Choroid plexus epithelial cell (primary cell): Measurements from ENCODE around the gene USP33.
"Not testable (repeated sequence)": the region's sequence is repeated elsewhere in the genome, so short reads cannot be mapped to it uniquely, and the experiment has no call there.

Source experiments
- DNase-seq: peaks from one replicate; pipeline ENCODE4 v3.0.0-alpha.2; 2010; ENCODE audit warnings: low read depth
- H3K4me3 ChIP-seq: 2 replicates; pipeline ENCODE4 v1.5.1; 2011; ENCODE audit warnings: low read depth, mild to moderate bottlenecking, control low read depth, low read length, moderate library complexity
- TF ChIP-seq, protein P1 (sequence below): conservative IDR thresholded peaks from 2 replicates; pipeline ENCODE4 v1.5.1; 2011; ENCODE audit warnings: low read depth, mild to moderate bottlenecking, control low read depth, inconsistent platforms, low read length, moderate library complexity

USP33 gene

DNA sequence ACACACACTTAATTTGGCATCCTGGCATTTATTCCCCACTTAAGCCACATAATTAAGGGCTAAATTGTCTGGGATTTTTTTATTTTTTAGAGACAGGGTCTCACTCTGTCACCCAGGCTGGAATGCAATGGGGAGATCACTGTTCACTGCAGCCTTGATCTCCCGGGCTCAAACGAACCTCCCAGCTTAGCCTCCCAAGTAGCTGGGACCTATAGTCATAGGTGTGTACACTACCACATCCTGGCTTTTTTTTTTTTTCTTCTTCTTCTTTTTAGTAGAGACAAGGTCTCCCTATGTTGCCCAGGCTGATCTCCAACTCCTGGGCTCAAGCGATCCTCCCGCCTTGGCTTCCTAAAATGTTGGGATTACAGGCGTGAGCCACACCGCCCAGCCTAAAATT is 101.4 kb downstream of the USP33 start:
- TF ChIP-seq, protein P1, sequence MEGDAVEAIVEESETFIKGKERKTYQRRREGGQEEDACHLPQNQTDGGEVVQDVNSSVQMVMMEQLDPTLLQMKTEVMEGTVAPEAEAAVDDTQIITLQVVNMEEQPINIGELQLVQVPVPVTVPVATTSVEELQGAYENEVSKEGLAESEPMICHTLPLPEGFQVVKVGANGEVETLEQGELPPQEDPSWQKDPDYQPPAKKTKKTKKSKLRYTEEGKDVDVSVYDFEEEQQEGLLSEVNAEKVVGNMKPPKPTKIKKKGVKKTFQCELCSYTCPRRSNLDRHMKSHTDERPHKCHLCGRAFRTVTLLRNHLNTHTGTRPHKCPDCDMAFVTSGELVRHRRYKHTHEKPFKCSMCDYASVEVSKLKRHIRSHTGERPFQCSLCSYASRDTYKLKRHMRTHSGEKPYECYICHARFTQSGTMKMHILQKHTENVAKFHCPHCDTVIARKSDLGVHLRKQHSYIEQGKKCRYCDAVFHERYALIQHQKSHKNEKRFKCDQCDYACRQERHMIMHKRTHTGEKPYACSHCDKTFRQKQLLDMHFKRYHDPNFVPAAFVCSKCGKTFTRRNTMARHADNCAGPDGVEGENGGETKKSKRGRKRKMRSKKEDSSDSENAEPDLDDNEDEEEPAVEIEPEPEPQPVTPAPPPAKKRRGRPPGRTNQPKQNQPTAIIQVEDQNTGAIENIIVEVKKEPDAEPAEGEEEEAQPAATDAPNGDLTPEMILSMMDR = no peak
- no peak for DNase-seq
- no peak overlapping the region for H3K4me3 ChIP-seq

DNA sequence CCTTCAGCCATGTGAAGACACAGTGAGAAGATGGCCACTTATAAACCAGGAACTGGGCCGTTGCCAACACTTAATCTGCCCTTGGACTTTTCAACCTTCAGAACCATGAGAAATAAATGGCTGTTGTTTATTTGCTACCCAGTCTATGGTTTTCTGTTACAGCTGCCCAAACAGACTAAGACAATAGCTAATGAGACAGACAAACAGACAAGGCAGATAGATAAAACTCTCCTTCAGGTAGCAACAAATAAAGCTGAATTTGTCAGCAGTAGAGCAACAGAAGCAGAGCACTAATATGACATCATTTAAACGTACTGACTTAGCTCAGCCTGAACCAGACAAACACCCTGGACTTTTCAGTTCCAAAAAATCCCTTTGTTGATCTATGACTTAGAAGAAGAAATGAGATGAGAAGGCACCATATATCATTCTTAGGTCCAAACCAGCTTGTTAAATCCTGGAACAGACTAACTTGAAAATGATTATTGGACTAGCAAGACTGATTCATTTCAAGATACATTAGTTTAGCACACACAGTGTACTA is 104.1 kb downstream of the USP33 start:
- H3K4me3 ChIP-seq = no peak overlapping the region
- DNase-seq = peak; percentile 18

DNA sequence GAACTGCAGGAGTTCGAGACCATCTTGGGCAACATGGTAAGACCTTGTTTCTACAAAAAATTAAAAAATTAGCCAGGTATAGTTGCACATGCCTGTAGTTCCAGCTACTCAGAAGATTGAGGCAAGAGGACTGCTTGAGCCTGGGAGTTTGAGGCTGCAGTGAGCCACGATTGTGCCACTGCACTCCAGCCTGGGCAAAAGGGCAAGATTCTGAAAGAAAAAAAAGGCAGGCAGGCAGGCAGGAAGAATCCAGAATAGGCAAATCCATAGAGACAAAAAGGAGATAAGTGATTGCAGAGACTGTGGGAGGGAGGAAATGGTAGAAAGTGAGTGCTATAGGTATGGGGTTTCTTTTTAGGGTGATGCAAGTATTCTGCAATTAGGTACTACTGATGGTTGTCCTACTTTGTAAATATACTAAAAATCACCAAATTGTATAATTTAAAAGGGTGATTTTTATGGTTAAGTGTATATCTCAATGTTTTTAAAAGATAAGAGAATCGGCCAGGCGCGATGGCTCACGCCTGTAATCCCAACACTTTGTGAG is 106.6 kb downstream of the USP33 start:
- TF ChIP-seq, protein P1 = no peak
- DNase-seq = no peak
- no peak overlapping the region for H3K4me3 ChIP-seq

More for the DNA sequence above, 104.1 kb downstream of the USP33 start:
- TF ChIP-seq, protein P1 = no peak

- DNase-seq = peak; percentile 54
- TF ChIP-seq, protein P1 = no peak
- no peak overlapping the region for H3K4me3 ChIP-seq
Observed at GRCh38 chr1:77652268-77652667, 107.4 kb downstream of the USP33 start.

- no peak overlapping the region for H3K4me3 ChIP-seq
- DNase-seq = no peak
- TF ChIP-seq, protein P1 = no peak
Observed at GRCh38 chr1:77649127-77649526, 110.5 kb downstream of the USP33 start.

- not testable (repeated sequence) for H3K4me3 ChIP-seq, DNase-seq
Observed at GRCh38 chr1:77646224-77646623, 113.4 kb downstream of the USP33 start.
